GM18873 (cell line): ENCODE measurements around the gene CHCHD3.
"Not testable (repeated sequence)": the region's sequence is repeated elsewhere in the genome, so short reads cannot be mapped to it uniquely, and the experiment has no call there.

Experiments
- ATAC-seq: cut with Tn5 transposase; IDR thresholded peaks from one replicate; pipeline ENCODE4 v1.9.1; 2021; ENCODE audit warnings: mild to moderate bottlenecking, moderate library complexity, moderate number of reproducible peaks; ENCODE audit not compliant: unreplicated experiment, low FRiP score

The CHCHD3 gene

GRCh38 chr7:132966754-132967469 is 115.0 kb downstream of the CHCHD3 start:
- ATAC-seq, result no peak

DNA sequence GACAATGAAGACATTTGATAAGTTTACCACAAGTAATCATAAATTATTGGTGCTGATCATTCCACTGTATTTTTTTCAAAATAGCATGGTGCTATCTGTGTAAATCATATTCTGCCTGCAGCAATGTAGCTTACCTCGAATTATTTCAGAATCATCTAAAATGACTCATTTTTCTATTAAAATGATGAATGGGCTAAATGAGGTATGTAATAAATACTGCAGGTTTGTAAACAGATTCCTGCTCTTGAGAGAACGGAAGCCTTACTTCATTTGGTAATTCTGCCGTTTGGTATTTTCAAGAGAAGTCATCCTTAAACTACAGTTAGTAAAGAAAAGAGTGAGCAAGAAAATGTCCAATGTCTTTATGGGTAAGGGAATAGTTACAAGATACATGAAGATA is 115.9 kb downstream of the CHCHD3 start:
- ATAC-seq, result no peak

DNA sequence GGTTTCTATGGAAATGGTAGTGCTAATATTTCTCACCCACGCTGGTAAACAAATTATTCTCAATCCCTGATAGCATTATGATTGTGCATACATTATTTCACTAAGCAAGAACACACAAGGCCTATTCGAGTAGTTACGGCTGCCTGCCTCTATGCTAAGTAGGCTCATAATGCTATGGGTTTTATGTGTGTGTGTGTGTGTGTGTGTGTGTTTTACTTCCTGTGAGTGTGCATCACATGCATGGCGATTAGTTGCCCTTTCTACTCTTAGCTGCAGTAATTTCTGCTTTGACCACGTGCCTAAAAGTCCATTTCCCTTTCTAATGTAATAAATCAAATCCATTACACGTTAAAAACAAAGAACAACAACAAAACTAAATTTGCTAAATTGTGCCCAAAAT is 117.0 kb downstream of the CHCHD3 start:
- ATAC-seq, result no peak

DNA sequence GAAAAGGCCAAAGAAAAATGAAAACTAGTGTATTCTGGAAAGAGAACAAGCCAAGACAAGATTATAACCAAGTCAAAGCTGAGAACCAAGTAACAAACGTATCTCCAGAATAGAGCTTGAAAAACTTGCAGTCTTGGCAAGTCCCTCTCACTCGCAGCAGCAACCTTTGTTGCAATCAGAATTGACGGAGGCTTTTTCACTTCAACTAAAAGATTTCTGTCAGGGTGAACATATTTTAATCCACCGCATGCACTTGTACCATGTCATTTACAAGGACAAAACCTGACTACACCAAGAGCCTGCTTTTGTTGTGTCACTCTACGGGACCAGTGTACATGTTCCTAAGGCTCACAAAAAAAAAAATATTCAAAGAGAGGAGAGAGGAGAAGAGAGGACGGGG is 122.0 kb downstream of the CHCHD3 start:
- no peak for ATAC-seq

DNA sequence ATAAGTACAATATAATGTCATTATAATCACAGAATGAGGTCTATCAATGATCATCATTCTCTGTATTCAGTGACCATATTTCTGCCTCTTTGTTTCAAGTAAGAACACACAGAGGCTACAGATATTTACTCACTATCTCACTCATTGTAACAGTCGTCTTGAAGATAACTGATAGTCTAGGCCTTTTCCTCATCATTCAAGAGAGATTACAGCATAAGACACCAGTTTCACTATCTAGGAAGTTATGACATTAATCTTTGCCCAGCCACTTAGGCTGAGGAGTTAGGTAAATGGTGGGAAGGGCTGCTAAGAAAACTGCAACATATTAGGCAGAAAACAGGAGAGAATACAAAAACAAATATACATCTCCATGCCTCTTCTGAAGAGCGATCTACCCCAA is 125.3 kb downstream of the CHCHD3 start:
- ATAC-seq, result no peak

DNA sequence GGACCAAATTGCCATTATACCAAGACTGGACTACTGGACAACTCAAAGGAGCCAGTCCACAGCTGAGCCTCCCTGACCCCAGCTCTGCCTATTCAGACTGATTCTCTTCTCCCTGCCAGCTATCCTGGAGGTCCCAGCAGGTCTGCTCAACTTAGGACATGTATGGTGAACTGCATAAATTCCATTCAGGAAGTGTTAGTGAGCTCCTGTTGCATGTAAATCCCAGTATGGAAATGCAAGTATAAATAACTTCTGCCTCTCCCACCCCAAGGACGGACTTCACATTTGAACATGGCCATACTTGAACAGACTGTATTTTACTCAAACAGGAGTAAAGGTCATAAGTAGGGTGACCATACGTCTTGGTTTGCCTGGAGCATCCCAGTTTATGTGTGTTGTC is 128.4 kb downstream of the CHCHD3 start:
- no peak for ATAC-seq

- ATAC-seq, result no peak
These were observed 131.2 kb downstream of the CHCHD3 start for GRCh38 chr7:132950725-132951124.

DNA sequence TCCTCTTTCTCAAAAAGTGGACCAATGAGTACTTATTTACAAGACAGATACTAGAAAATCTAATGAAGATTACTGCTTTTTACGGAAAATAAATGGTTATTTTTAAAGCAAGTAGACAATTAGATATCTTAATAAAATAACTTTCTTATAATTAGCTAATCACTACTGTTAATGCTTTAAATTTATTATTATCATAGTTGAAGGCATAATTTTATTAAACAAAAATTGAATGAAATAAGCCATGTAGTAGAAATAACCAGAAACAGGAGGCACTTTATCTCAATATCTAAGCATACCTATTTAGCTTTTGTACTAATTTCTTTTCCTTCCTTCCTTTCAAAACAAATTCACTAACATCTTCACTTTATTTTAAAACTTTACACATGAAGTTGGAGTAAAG is 134.9 kb downstream of the CHCHD3 start:
- no peak for ATAC-seq

- no peak for ATAC-seq
These were observed 137.1 kb downstream of the CHCHD3 start for GRCh38 chr7:132944774-132945173.

GRCh38 chr7:132943645-132944044 is 138.2 kb downstream of the CHCHD3 start:
- no peak for ATAC-seq

DNA sequence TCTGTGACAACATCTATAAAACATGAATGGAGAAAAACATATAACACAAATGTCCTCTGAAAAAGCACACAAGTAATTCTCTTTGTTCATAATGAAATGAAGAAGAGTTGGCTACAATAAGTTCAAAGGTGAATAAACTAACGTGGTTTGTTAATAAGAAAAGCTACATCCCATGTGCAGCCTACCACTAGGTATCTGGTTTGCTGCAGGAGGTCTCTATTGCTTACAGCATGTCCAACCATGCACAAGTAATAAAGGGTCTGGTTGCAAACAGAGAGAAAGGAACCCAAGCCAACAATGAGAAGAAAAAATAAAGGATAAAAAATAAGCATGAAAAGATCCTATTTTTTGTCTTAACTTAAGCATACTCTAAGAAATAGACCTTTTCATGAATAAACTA is 139.2 kb downstream of the CHCHD3 start:
- ATAC-seq, result no peak

DNA sequence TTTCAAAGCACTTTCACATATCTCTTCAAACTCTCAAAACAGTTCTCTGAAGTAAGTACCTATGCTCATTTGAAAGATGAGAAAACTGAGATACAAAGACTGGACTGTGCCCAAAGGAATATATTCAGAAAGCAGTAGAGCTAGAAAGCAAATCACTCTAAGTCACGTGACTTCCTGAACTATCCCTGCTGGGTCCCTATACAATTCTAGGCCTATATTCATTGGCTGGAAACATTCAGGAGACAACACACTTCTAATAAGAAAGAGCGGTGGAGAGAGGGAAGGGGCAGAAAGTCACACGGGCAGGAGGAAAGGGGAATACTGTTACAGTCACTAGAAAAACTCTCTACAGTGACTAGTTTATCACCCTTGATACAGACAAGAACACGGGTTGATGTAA is 140.0 kb downstream of the CHCHD3 start:
- no peak for ATAC-seq

- ATAC-seq, result no peak
These were observed 140.5 kb downstream of the CHCHD3 start for GRCh38 chr7:132941428-132941827.

DNA sequence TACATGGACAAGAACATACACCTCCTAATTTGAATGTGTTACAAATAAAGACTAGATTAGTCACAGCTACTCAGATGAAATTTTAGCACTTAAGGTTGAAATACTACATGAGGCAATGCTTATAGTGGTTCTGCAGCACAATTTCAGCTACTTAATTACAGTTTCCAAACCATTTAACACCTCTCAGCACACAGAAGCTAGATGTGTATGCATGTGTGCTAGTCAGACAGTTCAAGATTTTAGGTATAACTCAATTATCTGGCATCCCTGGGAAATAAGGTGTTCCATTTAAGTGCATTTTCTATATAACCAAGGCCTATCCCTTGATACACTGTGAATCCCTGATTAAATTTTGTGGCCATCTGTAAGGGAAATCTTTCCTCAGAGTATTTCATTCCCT is 141.8 kb downstream of the CHCHD3 start:
- no peak for ATAC-seq

GRCh38 chr7:132939495-132939894 is 142.4 kb downstream of the CHCHD3 start:
- ATAC-seq, result no peak

GRCh38 chr7:132937286-132937685 is 144.6 kb downstream of the CHCHD3 start:
- ATAC-seq, result no peak

- no peak for ATAC-seq
These were observed 146.3 kb downstream of the CHCHD3 start for GRCh38 chr7:132935608-132936007.

- ATAC-seq, result no peak
These were observed 147.9 kb downstream of the CHCHD3 start for GRCh38 chr7:132934017-132934416.

- no peak for ATAC-seq
These were observed 148.8 kb downstream of the CHCHD3 start for GRCh38 chr7:132933072-132933458.

GRCh38 chr7:132932296-132933071 is 149.4 kb downstream of the CHCHD3 start:
- no peak for ATAC-seq

DNA sequence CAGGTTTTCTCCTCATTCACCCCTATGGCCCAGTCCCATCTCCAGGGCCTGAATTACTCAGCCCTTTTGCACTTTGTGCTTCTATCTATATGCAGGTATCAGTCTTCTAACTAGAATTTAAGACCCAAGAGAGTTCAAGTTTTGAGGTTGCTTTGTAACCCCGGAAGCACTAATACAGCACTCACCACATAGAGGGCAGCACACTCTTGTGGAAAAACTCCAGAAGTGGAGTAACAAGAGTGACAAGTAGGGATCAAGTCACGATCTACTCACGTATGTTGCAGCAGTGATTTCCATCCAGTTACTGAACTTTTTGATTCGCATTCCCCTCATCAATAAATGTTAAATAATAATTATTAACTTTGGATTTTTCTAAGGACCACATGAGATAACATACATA is 151.0 kb downstream of the CHCHD3 start:
- no peak for ATAC-seq

- ATAC-seq, result not testable (repeated sequence)
These were observed 151.9 kb downstream of the CHCHD3 start for GRCh38 chr7:132929944-132930343.
